ENCODE results near the gene PDZD2.
"Not testable (repeated sequence)": the region's sequence is repeated elsewhere in the genome, so short reads cannot be mapped to it uniquely, and the experiment has no call there.

PDZD2 gene

GRCh38 chr5:31731016-31731415, 92.1 kb downstream of the PDZD2 start:
- in situ Hi-C loops (cut with MboI; ENCODE audit: low sequenced_read_pairs) = no loop called here

DNA sequence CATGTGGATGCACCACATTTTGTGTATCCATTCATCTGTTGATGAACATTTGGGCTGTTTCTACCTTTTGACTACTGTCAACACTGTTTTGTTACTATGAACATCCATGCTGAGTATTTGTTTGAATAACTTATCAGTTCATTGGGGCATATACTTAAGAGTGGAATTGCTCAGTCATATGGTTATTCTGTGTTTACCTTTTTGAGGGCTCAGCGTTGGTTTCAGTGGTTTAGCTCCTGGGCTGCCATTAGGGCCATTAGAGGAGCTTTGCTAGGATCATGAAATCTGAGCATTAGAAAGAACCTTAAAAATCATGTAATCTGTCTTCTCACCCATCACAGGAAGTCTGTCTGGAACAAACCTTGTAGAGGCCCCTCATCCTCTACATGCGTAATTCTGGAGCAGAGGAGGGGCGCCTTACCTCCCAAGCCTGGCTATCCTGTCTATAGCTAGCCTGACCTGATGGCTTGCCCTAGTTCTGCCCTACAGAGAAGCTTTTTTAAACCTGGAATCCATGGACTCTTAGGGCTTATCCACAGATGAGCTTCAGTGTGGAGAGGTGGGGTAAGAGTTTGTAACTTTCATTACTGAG, 92.9 kb downstream of the PDZD2 start:
- in situ Hi-C loops (cut with MboI; ENCODE audit: low sequenced_read_pairs) = no loop called here

DNA sequence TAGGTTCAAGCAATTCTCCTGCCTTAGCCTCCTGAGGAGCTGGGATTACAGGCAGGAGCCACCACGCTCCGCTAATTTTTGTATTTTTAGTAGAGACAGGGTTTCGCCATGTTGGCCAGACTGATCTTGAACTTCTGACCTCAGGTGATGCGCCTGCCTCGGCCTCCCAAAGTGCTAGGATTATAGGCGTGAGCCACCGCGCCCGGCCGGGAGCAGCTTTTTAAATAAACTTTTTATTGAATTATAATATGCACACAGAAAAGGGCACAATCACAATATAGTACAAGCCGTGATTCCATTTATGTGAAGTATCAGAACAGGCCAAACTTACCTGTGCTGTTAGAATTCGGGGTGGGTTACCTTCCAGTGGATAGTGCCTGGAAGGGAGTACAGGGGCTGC, 93.9 kb downstream of the PDZD2 start:
- in situ Hi-C loops (cut with MboI; ENCODE audit: low sequenced_read_pairs) = not testable (repeated sequence)

- in situ Hi-C loops (cut with MboI; ENCODE audit: low sequenced_read_pairs) = no loop called here
Measured at GRCh38 chr5:31733371-31733770, 94.4 kb downstream of the PDZD2 start.

DNA sequence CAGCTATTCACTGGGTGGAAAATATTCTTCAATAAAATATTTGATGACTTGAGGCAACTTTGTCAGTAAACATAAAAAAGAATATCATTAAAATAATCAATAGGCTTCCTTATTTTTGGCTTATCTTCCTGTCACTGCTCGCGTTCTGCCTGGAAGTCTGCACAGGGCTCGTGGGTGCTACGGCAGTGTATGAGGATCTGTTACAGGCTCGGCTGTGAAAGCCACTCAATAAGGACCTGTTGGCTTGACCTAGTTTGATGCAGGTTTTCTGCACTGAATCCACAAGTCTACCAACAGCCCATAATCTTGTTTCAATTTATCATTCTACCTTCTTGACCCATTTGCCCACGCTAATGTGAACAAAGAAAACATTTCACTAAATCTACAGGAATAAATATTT, 97.2 kb downstream of the PDZD2 start:
- in situ Hi-C loops (cut with MboI; ENCODE audit: low sequenced_read_pairs) = no loop called here

DNA sequence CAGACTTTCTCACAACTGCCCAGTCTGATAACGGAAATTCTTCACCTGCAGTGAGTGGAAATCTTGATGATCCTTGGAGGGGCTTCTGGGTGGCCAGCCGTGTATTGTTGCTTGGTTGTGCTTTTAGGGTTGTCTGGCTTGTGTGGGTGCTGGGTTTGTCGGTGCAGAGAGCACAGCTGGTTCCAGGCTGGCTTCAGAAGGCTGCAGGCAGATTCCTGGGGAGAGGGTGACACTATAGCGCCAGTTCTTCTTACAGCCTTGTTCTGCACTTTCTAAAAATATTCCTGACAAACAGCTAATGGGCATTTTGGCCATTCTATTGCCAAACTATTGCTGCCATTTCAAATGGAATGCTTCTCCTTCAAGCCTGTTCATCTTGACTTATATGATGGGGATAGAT, 99.3 kb downstream of the PDZD2 start:
- in situ Hi-C loops (cut with MboI; ENCODE audit: low sequenced_read_pairs) = no loop called here

- in situ Hi-C loops (cut with MboI; ENCODE audit: low sequenced_read_pairs) = no loop called here
Measured at GRCh38 chr5:31741496-31741895, 102.6 kb downstream of the PDZD2 start.

DNA sequence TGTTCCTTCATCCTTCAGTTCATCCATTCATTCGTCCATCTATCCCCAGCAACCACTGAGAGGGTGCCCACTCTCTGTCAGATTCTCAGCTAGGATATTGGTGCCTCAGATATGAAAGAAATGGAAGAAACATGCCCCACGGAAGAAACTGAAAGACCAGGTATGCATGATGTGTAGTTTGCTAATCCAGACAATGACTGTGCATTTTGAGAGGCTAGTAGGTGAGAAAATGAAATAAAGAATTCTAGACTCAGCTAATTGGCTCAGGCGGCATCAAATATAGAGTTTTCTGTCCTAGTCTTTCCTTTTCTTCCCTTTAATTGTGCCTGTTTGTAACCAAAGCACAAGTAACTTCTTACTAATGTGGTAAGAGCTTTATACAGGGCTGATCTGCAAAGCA, 104.7 kb downstream of the PDZD2 start:
- in situ Hi-C loops (cut with MboI; ENCODE audit: low sequenced_read_pairs) = no loop called here

DNA sequence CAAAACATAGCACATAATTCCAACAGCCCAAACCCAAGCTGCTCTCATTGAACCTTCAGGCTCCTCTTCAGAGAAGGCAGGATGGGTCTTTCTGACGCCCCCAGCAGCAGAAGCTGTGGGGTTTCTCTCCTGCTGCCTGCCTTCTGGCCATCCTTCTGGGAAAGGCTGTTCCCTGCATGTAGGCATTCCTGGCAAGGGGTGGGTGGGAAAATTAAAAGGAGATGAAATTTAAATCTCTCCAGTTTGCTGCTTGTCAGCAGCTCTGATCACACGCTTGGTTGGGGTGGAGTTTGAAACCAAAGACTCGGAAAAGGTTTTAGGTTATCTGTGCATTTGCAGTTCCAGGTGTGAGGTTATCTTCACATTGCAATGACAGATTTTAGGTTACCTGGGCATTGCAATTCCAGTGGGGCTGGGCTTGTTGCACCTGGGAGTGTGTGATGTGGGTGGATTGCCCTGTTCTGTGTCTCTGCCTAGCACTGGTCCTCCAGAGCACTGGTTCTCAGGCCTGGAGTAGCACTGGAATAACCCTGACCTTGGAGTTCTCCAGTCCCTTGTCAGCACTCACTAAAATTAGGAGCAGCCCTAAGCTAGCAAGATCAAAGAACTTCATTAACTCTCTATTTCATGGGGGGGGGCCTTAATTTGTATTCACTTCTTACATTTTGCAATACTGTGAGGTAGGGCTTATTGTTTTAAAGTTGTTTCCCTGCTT, 109.7 kb downstream of the PDZD2 start:
- in situ Hi-C loops (cut with MboI; ENCODE audit: low sequenced_read_pairs) = no loop called here

GRCh38 chr5:31750215-31750614, 111.3 kb downstream of the PDZD2 start:
- in situ Hi-C loops (cut with MboI; ENCODE audit: low sequenced_read_pairs) = no loop called here

- in situ Hi-C loops (cut with MboI; ENCODE audit: low sequenced_read_pairs) = no loop called here
Measured at GRCh38 chr5:31751610-31752009, 112.7 kb downstream of the PDZD2 start.

DNA sequence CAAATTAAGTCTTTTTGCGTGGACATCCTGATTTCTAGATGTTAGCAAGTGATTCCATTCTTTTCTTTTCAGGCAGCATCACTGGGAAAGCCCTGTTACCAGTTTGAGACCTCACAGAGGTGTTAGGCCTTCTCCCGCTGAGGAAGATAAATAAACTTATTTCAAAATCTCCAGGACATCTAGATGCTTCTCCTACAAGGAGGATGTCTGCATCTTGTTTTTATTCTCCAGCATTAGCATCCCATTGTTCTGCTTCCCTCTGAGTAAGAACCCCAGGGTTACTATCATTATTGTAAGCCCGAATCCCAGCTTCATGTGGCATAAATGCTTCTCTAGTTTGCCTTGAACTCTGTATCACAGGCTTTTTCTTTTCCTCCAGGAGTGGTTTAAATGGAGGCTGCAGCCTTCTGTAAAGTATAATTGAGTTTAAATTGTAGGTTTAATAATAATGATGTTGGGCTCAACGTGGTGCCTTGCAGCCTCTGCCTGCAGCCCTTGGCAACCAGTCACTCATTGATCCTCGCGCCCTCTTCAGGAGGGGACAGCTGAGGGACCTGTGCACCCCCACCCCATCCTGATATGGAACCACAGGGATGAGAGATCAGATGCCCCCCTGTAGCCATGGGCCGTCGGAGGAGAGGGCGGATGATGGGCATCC, 114.9 kb downstream of the PDZD2 start:
- in situ Hi-C loops (cut with MboI; ENCODE audit: low sequenced_read_pairs) = no loop called here

DNA sequence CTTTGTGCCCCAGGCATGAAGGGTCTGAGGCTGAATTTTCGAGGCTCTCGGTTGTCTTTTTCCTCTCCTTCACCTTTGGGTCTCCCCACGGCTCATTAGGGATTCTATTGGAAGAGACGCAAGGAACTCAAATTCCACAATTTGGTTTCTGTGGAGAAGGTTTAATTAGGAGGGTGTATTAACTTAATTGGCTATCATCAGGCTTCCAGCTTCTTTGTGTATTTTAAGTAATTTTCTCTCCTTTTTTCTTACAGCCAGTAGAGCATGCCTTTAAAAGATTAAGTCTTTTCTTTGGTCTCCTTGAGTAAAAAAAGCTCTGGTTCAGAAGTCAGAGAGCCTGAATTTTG, 115.4 kb downstream of the PDZD2 start:
- in situ Hi-C loops (cut with MboI; ENCODE audit: low sequenced_read_pairs) = no loop called here

- in situ Hi-C loops (cut with MboI; ENCODE audit: low sequenced_read_pairs) = no loop called here
Measured at GRCh38 chr5:31754741-31755675, 116.1 kb downstream of the PDZD2 start.

DNA sequence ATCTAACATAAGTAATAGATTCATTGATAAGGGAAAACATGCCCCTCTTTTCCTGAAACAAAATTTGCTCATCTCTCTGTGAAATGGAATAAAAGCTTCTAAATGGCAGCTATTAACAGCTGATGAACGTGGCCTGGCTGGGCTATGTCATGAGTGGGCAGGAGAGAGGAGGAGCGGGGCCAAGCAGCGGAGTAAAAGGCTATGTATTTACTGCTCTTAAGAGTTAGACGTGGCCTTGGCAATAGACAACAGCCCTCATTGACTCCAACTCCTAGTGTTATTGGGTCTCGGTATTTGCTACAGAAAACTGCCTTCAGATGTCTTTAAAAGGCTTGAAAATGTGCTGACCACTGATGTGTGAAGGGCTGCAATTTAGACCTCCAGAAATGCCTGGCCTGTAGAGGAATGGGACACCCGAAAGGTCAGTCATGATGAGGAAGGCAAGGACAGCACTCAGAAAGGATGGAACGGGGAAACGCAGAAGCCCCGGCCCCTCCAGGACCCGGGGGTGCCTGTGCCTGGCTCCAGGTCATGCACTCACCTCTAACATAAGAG, 116.8 kb downstream of the PDZD2 start:
- in situ Hi-C loops (cut with MboI; ENCODE audit: low sequenced_read_pairs) = no loop called here

DNA sequence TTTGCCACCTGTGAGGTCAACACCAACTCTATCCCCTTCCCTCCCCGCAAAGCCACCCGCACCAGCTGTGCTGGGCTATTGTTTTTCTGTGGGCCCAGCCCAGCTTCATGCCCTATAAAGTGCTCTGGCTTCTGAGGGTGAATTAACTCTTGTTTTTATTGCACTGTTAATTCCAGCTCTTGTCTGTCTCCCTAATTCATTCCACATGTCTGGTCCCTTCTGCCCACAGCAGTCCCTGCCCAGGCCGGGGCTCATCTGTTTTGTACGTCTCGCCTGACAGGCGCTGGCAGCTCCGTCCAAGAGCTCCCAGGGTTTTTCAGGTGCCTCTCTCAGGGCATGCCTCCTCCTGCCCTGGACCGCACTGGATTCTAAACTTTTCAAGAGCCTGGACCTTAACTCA, 118.9 kb downstream of the PDZD2 start:
- in situ Hi-C loops (cut with MboI; ENCODE audit: low sequenced_read_pairs) = no loop called here

GRCh38 chr5:31758803-31759425, 120.0 kb downstream of the PDZD2 start:
- in situ Hi-C loops (cut with MboI; ENCODE audit: low sequenced_read_pairs) = no loop called here

DNA sequence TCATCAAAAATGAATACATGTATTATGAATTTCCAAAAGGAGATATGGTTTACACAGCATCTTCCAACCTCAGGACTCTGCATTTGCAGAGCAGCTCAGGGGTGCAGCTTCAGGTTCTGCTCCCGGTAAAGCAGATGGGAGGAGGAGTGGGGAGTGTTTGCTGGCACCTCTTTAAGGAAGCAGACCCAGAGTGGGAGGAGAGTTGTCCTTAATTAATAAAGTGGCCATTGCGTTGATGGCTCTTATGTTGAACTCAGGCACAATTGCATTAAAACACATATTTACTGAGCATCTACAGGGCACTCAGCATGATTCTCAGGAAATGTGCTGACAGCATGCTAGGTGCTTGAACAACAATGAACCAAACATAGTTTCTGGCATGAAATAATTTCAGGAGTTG, 121.0 kb downstream of the PDZD2 start:
- in situ Hi-C loops (cut with MboI; ENCODE audit: low sequenced_read_pairs) = no loop called here

DNA sequence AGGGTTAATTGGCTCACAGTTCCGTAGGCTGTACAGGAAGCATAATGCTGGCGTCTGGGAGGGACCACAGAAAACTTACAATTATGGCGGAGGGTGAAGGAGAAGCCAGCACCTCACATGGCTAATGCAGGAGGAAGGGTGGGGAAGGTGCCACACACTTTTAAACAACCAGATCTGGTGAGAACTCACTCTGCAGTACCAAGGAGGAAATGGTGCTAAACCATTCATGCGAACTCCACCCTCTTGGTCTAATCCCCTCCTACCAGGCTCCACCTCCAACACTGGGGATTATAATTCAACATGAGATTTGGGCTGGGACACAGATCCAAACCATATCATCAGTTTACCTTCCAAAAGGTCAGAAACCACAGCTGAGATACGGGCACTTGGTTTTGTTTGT, 122.9 kb downstream of the PDZD2 start:
- in situ Hi-C loops (cut with MboI; ENCODE audit: low sequenced_read_pairs) = no loop called here

- in situ Hi-C loops (cut with MboI; ENCODE audit: low sequenced_read_pairs) = no loop called here
Measured at GRCh38 chr5:31763424-31763823, 124.5 kb downstream of the PDZD2 start.

DNA sequence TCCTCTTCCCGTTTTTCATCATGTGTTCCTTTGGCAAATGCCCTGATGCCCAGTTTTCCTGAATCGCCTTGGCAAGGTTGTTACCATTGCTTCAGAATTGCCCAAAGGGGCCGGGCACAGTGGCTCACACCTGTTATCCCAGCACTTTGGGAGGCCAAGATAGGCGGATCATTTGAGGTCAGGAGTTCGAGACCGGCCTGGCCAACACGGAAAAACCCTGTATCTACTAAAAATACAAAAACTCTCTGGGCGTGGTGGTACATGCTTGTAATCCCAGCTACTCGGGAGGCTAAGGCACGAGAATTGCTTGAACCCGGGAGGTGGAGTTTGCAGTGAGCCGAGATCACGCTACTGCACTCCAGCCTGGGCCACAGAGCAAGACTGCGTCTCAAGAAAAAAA, 125.8 kb downstream of the PDZD2 start:
- in situ Hi-C loops (cut with MboI; ENCODE audit: low sequenced_read_pairs) = not testable (repeated sequence)

Measured in hTERT RPE-1 (cell line).